H1 (cell line): ENCODE data around the gene TMEM89. TPM values are rescaled to one million over a fixed set of nuclear protein-coding genes. Genes with fewer than 3 reads are reported as not detected.

Source experiments
- CTCF ChIA-PET: fragments of 300-600 bp; sonication (Branson Sonifier 250); formaldehyde crosslinking; loops from one replicate; lab custom pipeline; 2021; ENCODE audit not compliant: partially characterized antibody; lab: Charles Lee
- POLR2A ChIA-PET: fragments of 300-600 bp; sonication (Branson Sonifier 250); formaldehyde crosslinking; loops from one replicate; lab custom pipeline; 2021; ENCODE audit warnings: inconsistent platforms; ENCODE audit not compliant: partially characterized antibody; lab: Charles Lee
- DNase-seq, 2 experiments: peaks; one replicate each; pipeline versions ENCODE4 v3.0.0 to v3.0.0-alpha.2; 2010 to 2022; ENCODE audit warnings: low spot score in 2 of 2, low read depth in 1 of 2, mixed read lengths in 1 of 2
- FAIRE-seq: peaks from 2 replicates; lab custom pipeline; 2011; peaks lifted over from hg19 to GRCh38; lab: Jason Lieb, UNC
- H2AFZ ChIP-seq: 2 replicates; pipeline ENCODE4 v1.8.1; 2012; ENCODE audit warnings: low read length, inconsistent platforms
- H2AK5ac ChIP-seq: 2 replicates; pipeline ENCODE4 v1.6.1; 2013; ENCODE audit warnings: low read depth, low read length
- H2BK120ac ChIP-seq: replicated peaks from 2 replicates; pipeline ENCODE3; 2013; ENCODE audit warnings: low read depth, low read length, inconsistent platforms
- H2BK12ac ChIP-seq: 2 replicates; pipeline ENCODE4 v1.6.1; 2013; ENCODE audit warnings: low read depth, low read length
- H2BK15ac ChIP-seq: 2 replicates; pipeline ENCODE4 v1.6.1; 2013; ENCODE audit warnings: low read length
- H2BK20ac ChIP-seq: 2 replicates; pipeline ENCODE4 v1.6.1; 2013; ENCODE audit warnings: low read length
- H2BK5ac ChIP-seq: 2 replicates; pipeline ENCODE4 v1.6.1; 2013; ENCODE audit warnings: low read depth, low read length
- H3K14ac ChIP-seq: 2 replicates; pipeline ENCODE4 v1.6.1; 2013; ENCODE audit warnings: inconsistent platforms; ENCODE audit not compliant: insufficient read length
- H3K18ac ChIP-seq: 2 replicates; pipeline ENCODE4 v1.6.1; 2013; ENCODE audit warnings: low read length; ENCODE audit errors: extremely low read depth
- H3K23ac ChIP-seq: 2 replicates; pipeline ENCODE4 v1.6.1; 2013; ENCODE audit warnings: inconsistent platforms; ENCODE audit not compliant: insufficient read length
- H3K23me2 ChIP-seq: 2 replicates; pipeline ENCODE4 v1.6.1; 2013; ENCODE audit warnings: low read depth, low read length
- H3K27ac ChIP-seq: 2 replicates; pipeline ENCODE4 v1.6.1; 2011; ENCODE audit warnings: low read depth, low read length, inconsistent platforms
- H3K27me3 ChIP-seq, 4 experiments: replicated peaks in 1 of 4; 1 replicate in 1 of 4; 2 replicates in 3 of 4; pipeline versions ENCODE4 v1.6.1 to v1.8.1; 2011 to 2013; ENCODE audit warnings: low read length in 3 of 4, mild to moderate bottlenecking in 3 of 4, inconsistent platforms in 2 of 4, mixed read lengths in 2 of 4, moderate library complexity in 1 of 4; ENCODE audit not compliant: control insufficient read depth in 3 of 4, insufficient read depth in 3 of 4; ENCODE audit errors: extremely low read depth in 1 of 4
- H3K36me3 ChIP-seq, 4 experiments: 2 replicates each; pipeline versions ENCODE4 v1.6.1 to v1.8.1; 2011 to 2013; ENCODE audit warnings: mild to moderate bottlenecking in 4 of 4, low read length in 3 of 4, moderate library complexity in 2 of 4, control low read depth in 1 of 4, inconsistent platforms in 1 of 4; ENCODE audit not compliant: insufficient read depth in 4 of 4, control insufficient read depth in 2 of 4
- H3K4ac ChIP-seq: replicated peaks from 2 replicates; pipeline ENCODE3; 2013; ENCODE audit warnings: low read length, low read depth, mixed read lengths, inconsistent platforms; ENCODE audit not compliant: insufficient read length
- H3K4me1 ChIP-seq, 4 experiments: replicated peaks in 1 of 4; 1 replicate in 1 of 4; 2 replicates in 3 of 4; pipeline versions ENCODE4 v1.6.1 to v1.8.1; 2011 to 2013; ENCODE audit warnings: low read length in 3 of 4, inconsistent platforms in 2 of 4, mixed read lengths in 1 of 4; ENCODE audit not compliant: insufficient read depth in 4 of 4, control insufficient read depth in 3 of 4
- H3K4me2 ChIP-seq, 2 experiments: 2 replicates each; pipeline versions ENCODE4 v1.6.1 to v1.8.1; 2011 to 2013; ENCODE audit warnings: low read depth in 2 of 2, low read length in 2 of 2, control low read depth in 1 of 2, inconsistent platforms in 1 of 2, mild to moderate bottlenecking in 1 of 2; ENCODE audit not compliant: insufficient read depth in 1 of 2
- H3K4me3 ChIP-seq, 4 experiments: fragments of 200-600, 300-600 bp in 1 of 4; sonication (generic), shearing (Covaris generic), sonication (Bioruptor Twin) in 1 of 4; 2 replicates each; pipeline versions ENCODE4 v1.5.1 to v1.8.1; 2011 to 2016; ENCODE audit warnings: low read length in 4 of 4, low read depth in 3 of 4, control low read depth in 2 of 4, inconsistent platforms in 2 of 4, mild to moderate bottlenecking in 2 of 4, mixed read lengths in 1 of 4, moderate library complexity in 1 of 4; ENCODE audit not compliant: insufficient read depth in 2 of 4; ENCODE audit errors: extremely low read depth in 1 of 4
- H3K56ac ChIP-seq: replicated peaks from 2 replicates; pipeline ENCODE3; 2013; ENCODE audit warnings: low read depth, mild to moderate bottlenecking, mixed read lengths, low read length, inconsistent platforms; ENCODE audit not compliant: insufficient read length
- H3K79me1 ChIP-seq: 2 replicates; pipeline ENCODE4 v1.6.1; 2013; ENCODE audit warnings: low read depth, low read length, control low read depth
- H3K79me2 ChIP-seq, 2 experiments: 2 replicates each; pipeline versions ENCODE4 v1.6.1 to v1.8.1; 2012 to 2013; ENCODE audit warnings: low read length in 2 of 2, mild to moderate bottlenecking in 2 of 2, inconsistent platforms in 1 of 2; ENCODE audit not compliant: insufficient read depth in 2 of 2, control insufficient read depth in 1 of 2
- H3K9ac ChIP-seq, 4 experiments: replicated peaks in 1 of 4; 1 replicate in 1 of 4; 2 replicates in 3 of 4; pipeline versions ENCODE4 v1.6.1 to v1.8.1; 2011 to 2013; ENCODE audit warnings: low read depth in 3 of 4, low read length in 3 of 4, control low read depth in 2 of 4, mild to moderate bottlenecking in 2 of 4, moderate library complexity in 2 of 4, inconsistent platforms in 1 of 4; ENCODE audit errors: extremely low read depth in 1 of 4
- H3K9me3 ChIP-seq, 2 experiments: 2 replicates each; pipeline versions ENCODE4 v1.6.1 to v1.8.1; 2012 to 2013; ENCODE audit warnings: mild to moderate bottlenecking in 2 of 2, moderate library complexity in 2 of 2, control low read depth in 1 of 2, inconsistent platforms in 1 of 2, low read depth in 1 of 2, low read length in 1 of 2, mixed read lengths in 1 of 2; ENCODE audit not compliant: insufficient read depth in 2 of 2
- H4K20me1 ChIP-seq, 2 experiments: replicated peaks in 1 of 2; 2 replicates each; pipeline versions ENCODE3 to v1.8.1; 2011 to 2013; ENCODE audit warnings: inconsistent platforms in 2 of 2, low read length in 2 of 2, mild to moderate bottlenecking in 1 of 2; ENCODE audit not compliant: insufficient read depth in 2 of 2, control insufficient read depth in 1 of 2
- H4K5ac ChIP-seq: 2 replicates; pipeline ENCODE4 v1.6.1; 2013; ENCODE audit warnings: low read length, low read depth, mixed read lengths, inconsistent platforms; ENCODE audit not compliant: insufficient read length
- H4K8ac ChIP-seq: 2 replicates; pipeline ENCODE4 v1.8.0; 2013; ENCODE audit warnings: mild to moderate bottlenecking, moderate library complexity, low read length, inconsistent platforms; ENCODE audit not compliant: insufficient read depth; ENCODE audit errors: extremely low read depth
- H4K91ac ChIP-seq: replicated peaks from 2 replicates; pipeline ENCODE3; 2013; ENCODE audit warnings: low read length, mixed read lengths, inconsistent platforms; ENCODE audit not compliant: insufficient read length
- CTCF ChIP-seq, 3 experiments: IDR thresholded peaks; 1 replicate in 2 of 3; 2 replicates in 1 of 3; pipeline versions ENCODE4 v1.5.1 to v1.6.1; 2011; ENCODE audit warnings: low read length in 3 of 3, mild to moderate bottlenecking in 3 of 3, inconsistent platforms in 2 of 3, low read depth in 1 of 3, moderate library complexity in 1 of 3; ENCODE audit not compliant: insufficient read depth in 1 of 3; ENCODE audit errors: control extremely low read depth in 1 of 3
- WGBS, 2 experiments: shearing (Covaris generic) in 1 of 2; methylation state at CpG; one replicate each; pipeline versions ENCODE4 v1.1.6 to v1.1.7; 2013 to 2015; ENCODE audit warnings: low lambda C conversion rate in 2 of 2, mixed read lengths in 2 of 2, inconsistent platforms in 1 of 2, low coverage in 1 of 2, missing lambda C conversion rate in 1 of 2; ENCODE audit not compliant: insufficient replicate concordance in 2 of 2, insufficient coverage in 1 of 2, insufficient read length in 1 of 2; ENCODE audit errors: extremely low coverage in 1 of 2, missing lambda C conversion rate in 1 of 2; 5-methylcytosine and 5-hydroxymethylcytosine counted together
- polyA plus RNA-seq, 7 experiments: library from polyadenylated mRNA; depleted of rRNA in 3 of 7; stranded (reverse) in 5 of 7; unstranded in 2 of 7; fragments of >200 nt in 5 of 7; fragments of 200-250 nt in 2 of 7; gene quantifications; 1 replicate in 5 of 7; 2 replicates in 1 of 7; 4 replicates in 1 of 7; pipeline versions ENCODE4 v1.2.1 to v1.2.3, GENCODE V29; 2011 to 2013; ENCODE audit warnings: missing spikeins in 2 of 7, mixed read lengths in 2 of 7
- total RNA-seq: library from RNA; stranded (reverse); fragmentation: NEBNext Ultra II Directional; extraction: Animal tissue kit (Norgen Biotek cat#: 25700); gene quantifications from 2 replicates; pipeline ENCODE4 v1.2.1, GENCODE V29; 2021

The TMEM89 gene
- total and polyA plus RNA-seq, 2 of the 8 experiments (the other 6 are each of a cell fraction or from before 2014, with no cell fraction given), result not detected

DNA sequence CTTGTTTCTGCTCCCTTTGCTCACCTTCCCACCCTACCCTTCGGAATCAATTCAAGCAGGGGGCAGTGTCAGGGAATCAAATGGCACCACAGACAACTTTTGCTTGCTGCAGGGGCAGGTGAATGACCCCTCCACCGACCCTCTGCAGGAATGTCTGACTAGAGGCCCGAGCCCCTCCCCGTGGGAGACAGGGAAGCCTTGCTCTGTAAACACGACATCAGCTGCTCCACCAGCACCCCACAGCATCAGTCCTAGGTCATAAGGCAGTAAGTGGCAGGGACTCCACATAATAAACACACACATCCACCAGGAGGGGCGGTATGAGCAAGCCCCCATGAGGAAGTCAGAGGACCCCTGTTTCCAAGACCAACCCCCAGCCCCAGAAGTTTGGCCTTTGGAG lies 15.7 kb upstream of the TMEM89 start:
- Histone ChIP-seq H3K79me1 (peaks cover 7% of the 10 kb centered on the region), H3K27me3 (no peaks in the 10 kb centered on the region), H3K4me1 (peaks cover 3 to 6% (median 5%) of the 10 kb centered on the region in 4 experiments), H4K5ac (no peak overlapping the region), H3K23ac (no peak overlapping the region), H3K9me3 (no peaks in the 10 kb centered on the region), H2BK20ac (no peak overlapping the region), H3K14ac (no peak overlapping the region), H3K79me2 (peaks cover 0 to 9% of the 10 kb centered on the region in 2 experiments; a peak in 1 of 4 replicates), H4K91ac (no peak overlapping the region), H3K56ac (no peak overlapping the region), H3K4me3 (no peak overlapping the region), H2BK120ac (no peak overlapping the region), H3K18ac (no peak overlapping the region), H3K4me2 (peak overlapping the region in 1 of 2 experiments; percentile 38; a peak in 1 of 4 replicates), H3K23me2 (peaks cover 2% of the 10 kb centered on the region; the same call in 1 of the 2 replicates), H4K8ac (peak overlapping the region; percentile 1; the same call in 1 of the 2 replicates), H2AFZ (no peak overlapping the region), H2BK15ac (no peak overlapping the region), H4K20me1 (peaks cover 3 to 15% of the 10 kb centered on the region in 2 experiments), H2BK12ac (no peak overlapping the region), H2BK5ac (no peak overlapping the region; the same call in 1 of the 2 replicates), H2AK5ac (0 out of 2 replicates have a peak overlapping the region, but pooled peaks have one; percentile 55), H3K27ac (no peak overlapping the region), H3K36me3 (peaks cover 0 to 25% (median 13%) of the 10 kb centered on the region in 4 experiments; a peak in 6 of 8 replicates), H3K4ac (no peak overlapping the region), H3K9ac (no peak overlapping the region)
- 83% methylated on average over 6 of the region's 6 CpGs; no CpG with 5 or more reads in 1 of the 2 experiments for WGBS, 2 experiments
- ChIA-PET POLR2A (interaction anchor here (1.6 to 9.8 kb wide), 5 partner anchors 16 to 222 kb away, joined by 4 to 111 read pairs (median 22); partner anchors contain the start of genes CELSR3 and UQCRC1), CTCF (interaction anchor here (0.6 to 2.5 kb wide), 3 partner anchors 24 to 88 kb away, joined by 3 to 7 read pairs (median 3); no protein-coding TSS in a partner anchor)
- DNase-seq (no peak), FAIRE-seq (no peak)
- peak in 1 of 3 experiments; percentile 1; a peak in 1 of 4 replicates for TF ChIP-seq CTCF (IDR thresholded peaks at IDR 0.05; ENCODE audit: control extremely low read depth in 1 of 3, insufficient read depth in 1 of 3, low read depth in 1 of 3, low read length in 3 of 3)
